ENCODE data around the gene ANO6.

The ANO6 gene

GRCh38 chr12:45468751-45469615, 253.1 kb downstream of the ANO6 start:
- Histone ChIP-seq H3K27ac (ENCODE audit: low read depth, low read length) (no peak overlapping the region), H3K4me3 (ENCODE audit: low read depth in 1 of 2, low read length in 2 of 2) (no peak overlapping the region), H3K36me3 (ENCODE audit: control insufficient read depth in 1 of 2, insufficient read depth in 2 of 2, low read length in 2 of 2) (no peaks in the 10 kb centered on the region), H3K27me3 (ENCODE audit: control insufficient read depth in 1 of 2, insufficient read depth in 2 of 2, low read length in 2 of 2) (no peaks in the 10 kb centered on the region), H3K4me1 (ENCODE audit: control insufficient read depth in 1 of 2, insufficient read depth in 2 of 2, low read length in 2 of 2) (no peaks in the 10 kb centered on the region), H3K9me3 (ENCODE audit: control insufficient read depth in 1 of 2, low read length in 2 of 2) (no peaks in the 10 kb centered on the region), H3K9ac (ENCODE audit: low read depth in 1 of 2, low read length in 2 of 2) (no peak overlapping the region)

GRCh38 chr12:45469902-45470301, 254.0 kb downstream of the ANO6 start:
- H3K27me3 ChIP-seq (ENCODE audit: control insufficient read depth in 1 of 2, insufficient read depth in 2 of 2, low read length in 2 of 2), result no peaks in the 10 kb centered on the region
- no peak overlapping the region for H3K4me3 ChIP-seq (ENCODE audit: low read depth in 1 of 2, low read length in 2 of 2)
- H3K9me3 ChIP-seq (ENCODE audit: control insufficient read depth in 1 of 2, low read length in 2 of 2), result no peaks in the 10 kb centered on the region
- H3K36me3 ChIP-seq (ENCODE audit: control insufficient read depth in 1 of 2, insufficient read depth in 2 of 2, low read length in 2 of 2), result no peaks in the 10 kb centered on the region
- no peak overlapping the region for H3K27ac ChIP-seq (ENCODE audit: low read depth, low read length)
- H3K9ac ChIP-seq (ENCODE audit: low read depth in 1 of 2, low read length in 2 of 2), result no peak overlapping the region
- no peaks in the 10 kb centered on the region for H3K4me1 ChIP-seq (ENCODE audit: control insufficient read depth in 1 of 2, insufficient read depth in 2 of 2, low read length in 2 of 2)

- H3K4me1 ChIP-seq (ENCODE audit: control insufficient read depth in 1 of 2, insufficient read depth in 2 of 2, low read length in 2 of 2), result no peaks in the 10 kb centered on the region
- no peaks in the 10 kb centered on the region for H3K36me3 ChIP-seq (ENCODE audit: control insufficient read depth in 1 of 2, insufficient read depth in 2 of 2, low read length in 2 of 2)
- H3K4me3 ChIP-seq (ENCODE audit: low read depth in 1 of 2, low read length in 2 of 2), result no peak overlapping the region
- H3K9me3 ChIP-seq (ENCODE audit: control insufficient read depth in 1 of 2, low read length in 2 of 2), result no peaks in the 10 kb centered on the region
- H3K27me3 ChIP-seq (ENCODE audit: control insufficient read depth in 1 of 2, insufficient read depth in 2 of 2, low read length in 2 of 2), result no peaks in the 10 kb centered on the region
- H3K9ac ChIP-seq (ENCODE audit: low read depth in 1 of 2, low read length in 2 of 2), result no peak overlapping the region
- no peak overlapping the region for H3K27ac ChIP-seq (ENCODE audit: low read depth, low read length)
Observed at GRCh38 chr12:45473636-45474035, 257.7 kb downstream of the ANO6 start.

- Histone ChIP-seq H3K9me3 (ENCODE audit: control insufficient read depth in 1 of 2, low read length in 2 of 2) (no peaks in the 10 kb centered on the region), H3K4me3 (ENCODE audit: low read depth in 1 of 2, low read length in 2 of 2) (no peak overlapping the region), H3K27me3 (ENCODE audit: control insufficient read depth in 1 of 2, insufficient read depth in 2 of 2, low read length in 2 of 2) (no peaks in the 10 kb centered on the region), H3K9ac (ENCODE audit: low read depth in 1 of 2, low read length in 2 of 2) (no peak overlapping the region), H3K4me1 (ENCODE audit: control insufficient read depth in 1 of 2, insufficient read depth in 2 of 2, low read length in 2 of 2) (no peaks in the 10 kb centered on the region), H3K27ac (ENCODE audit: low read depth, low read length) (no peak overlapping the region), H3K36me3 (ENCODE audit: control insufficient read depth in 1 of 2, insufficient read depth in 2 of 2, low read length in 2 of 2) (no peaks in the 10 kb centered on the region)
Observed at GRCh38 chr12:45475594-45475993, 259.7 kb downstream of the ANO6 start.

- H3K27me3 ChIP-seq (ENCODE audit: control insufficient read depth in 1 of 2, insufficient read depth in 2 of 2, low read length in 2 of 2), result no peaks in the 10 kb centered on the region
- H3K9ac ChIP-seq (ENCODE audit: low read depth in 1 of 2, low read length in 2 of 2), result no peak overlapping the region
- no peaks in the 10 kb centered on the region for H3K4me1 ChIP-seq (ENCODE audit: control insufficient read depth in 1 of 2, insufficient read depth in 2 of 2, low read length in 2 of 2)
- no peaks in the 10 kb centered on the region for H3K36me3 ChIP-seq (ENCODE audit: control insufficient read depth in 1 of 2, insufficient read depth in 2 of 2, low read length in 2 of 2)
- H3K9me3 ChIP-seq (ENCODE audit: control insufficient read depth in 1 of 2, low read length in 2 of 2), result no peaks in the 10 kb centered on the region
- H3K27ac ChIP-seq (ENCODE audit: low read depth, low read length), result no peak overlapping the region
- H3K4me3 ChIP-seq (ENCODE audit: low read depth in 1 of 2, low read length in 2 of 2), result no peak overlapping the region
Observed at GRCh38 chr12:45477526-45477925, 261.6 kb downstream of the ANO6 start.

- no peak overlapping the region for H3K4me3 ChIP-seq (ENCODE audit: low read depth in 1 of 2, low read length in 2 of 2)
- no peaks in the 10 kb centered on the region for H3K27me3 ChIP-seq (ENCODE audit: control insufficient read depth in 1 of 2, insufficient read depth in 2 of 2, low read length in 2 of 2)
- H3K9ac ChIP-seq (ENCODE audit: low read depth in 1 of 2, low read length in 2 of 2), result no peak overlapping the region
- no peaks in the 10 kb centered on the region for H3K36me3 ChIP-seq (ENCODE audit: control insufficient read depth in 1 of 2, insufficient read depth in 2 of 2, low read length in 2 of 2)
- no peaks in the 10 kb centered on the region for H3K9me3 ChIP-seq (ENCODE audit: control insufficient read depth in 1 of 2, low read length in 2 of 2)
- no peak overlapping the region for H3K27ac ChIP-seq (ENCODE audit: low read depth, low read length)
- no peaks in the 10 kb centered on the region for H3K4me1 ChIP-seq (ENCODE audit: control insufficient read depth in 1 of 2, insufficient read depth in 2 of 2, low read length in 2 of 2)
Observed at GRCh38 chr12:45478931-45479330, 263.0 kb downstream of the ANO6 start.

- H3K9ac ChIP-seq (ENCODE audit: low read depth in 1 of 2, low read length in 2 of 2), result no peak overlapping the region
- no peak overlapping the region for H3K27ac ChIP-seq (ENCODE audit: low read depth, low read length)
- no peaks in the 10 kb centered on the region for H3K9me3 ChIP-seq (ENCODE audit: control insufficient read depth in 1 of 2, low read length in 2 of 2)
- H3K4me1 ChIP-seq (ENCODE audit: control insufficient read depth in 1 of 2, insufficient read depth in 2 of 2, low read length in 2 of 2), result no peaks in the 10 kb centered on the region
- H3K36me3 ChIP-seq (ENCODE audit: control insufficient read depth in 1 of 2, insufficient read depth in 2 of 2, low read length in 2 of 2), result no peaks in the 10 kb centered on the region
- no peak overlapping the region for H3K4me3 ChIP-seq (ENCODE audit: low read depth in 1 of 2, low read length in 2 of 2)
- H3K27me3 ChIP-seq (ENCODE audit: control insufficient read depth in 1 of 2, insufficient read depth in 2 of 2, low read length in 2 of 2), result no peaks in the 10 kb centered on the region
Observed at GRCh38 chr12:45481746-45482145, 265.9 kb downstream of the ANO6 start.

GRCh38 chr12:45483571-45483970, 267.7 kb downstream of the ANO6 start:
- H3K9ac ChIP-seq (ENCODE audit: low read depth in 1 of 2, low read length in 2 of 2), result no peak overlapping the region
- H3K27me3 ChIP-seq (ENCODE audit: control insufficient read depth in 1 of 2, insufficient read depth in 2 of 2, low read length in 2 of 2), result no peaks in the 10 kb centered on the region
- H3K9me3 ChIP-seq (ENCODE audit: control insufficient read depth in 1 of 2, low read length in 2 of 2), result no peaks in the 10 kb centered on the region
- H3K36me3 ChIP-seq (ENCODE audit: control insufficient read depth in 1 of 2, insufficient read depth in 2 of 2, low read length in 2 of 2), result no peaks in the 10 kb centered on the region
- H3K4me1 ChIP-seq (ENCODE audit: control insufficient read depth in 1 of 2, insufficient read depth in 2 of 2, low read length in 2 of 2), result no peaks in the 10 kb centered on the region
- H3K27ac ChIP-seq (ENCODE audit: low read depth, low read length), result no peak overlapping the region
- no peak overlapping the region for H3K4me3 ChIP-seq (ENCODE audit: low read depth in 1 of 2, low read length in 2 of 2)
